Peyer's patch (tissue), 4 donors: Measurements from ENCODE around the gene LRRC8A. TPM values are rescaled to one million over a fixed set of nuclear protein-coding genes. Genes with fewer than 3 reads are reported as not detected.

Experiments
- DNase-seq, 3 donors: peaks; one replicate each; pipeline ENCODE4 v3.0.0-alpha.2; 2017 to 2019
- H3K27ac ChIP-seq, 4 donors: fragments of 200-600 bp; sonication (generic); one replicate each; pipeline ENCODE4 v1.5.1; 2016 to 2019
- H3K27me3 ChIP-seq, 2 donors: fragments of 200-600 bp; sonication (generic); one replicate each; pipeline ENCODE4 v1.5.1; 2019
- H3K36me3 ChIP-seq, 3 donors: fragments of 200-600 bp; sonication (generic); one replicate each; pipeline ENCODE4 v1.5.1; 2016 to 2019
- H3K4me1 ChIP-seq, 4 donors: fragments of 200-600 bp; sonication (generic); one replicate each; pipeline ENCODE4 v1.5.1; 2016 to 2019
- H3K4me3 ChIP-seq, 4 donors: fragments of 200-600 bp; sonication (generic); 1 replicate in 3 of 4; 2 replicates in 1 of 4; pipeline ENCODE4 v1.5.1; 2016 to 2019; ENCODE audit warnings: mild to moderate bottlenecking in 1 of 4
- H3K9me3 ChIP-seq, 4 donors: fragments of 200-600 bp; sonication (generic); one replicate each; pipeline ENCODE4 v1.5.1; 2016 to 2019; ENCODE audit warnings: mild to moderate bottlenecking in 1 of 4
- POLR2A ChIP-seq, 2 donors: fragments of 450-650 bp; IDR thresholded peaks; one replicate each; pipeline ENCODE4 v1.5.1; 2017; ENCODE audit warnings: antibody characterized with exemption in 2 of 2, mild to moderate bottlenecking in 2 of 2, moderate library complexity in 2 of 2
- total RNA-seq, 4 donors: library from RNA; depleted of rRNA; stranded (reverse); fragments of >200 nt; gene quantifications; one replicate each; pipeline ENCODE4 v1.1.0, GENCODE V29; 2016
- TF ChIP-seq, protein P1 (sequence below), 6 experiments: fragments of 450-650 bp in 4 of 6; fragments of 200-600 bp in 2 of 6; sonication (generic) in 1 of 6; IDR thresholded peaks; one replicate each; pipeline ENCODE4 v1.5.1; 2017 to 2019; ENCODE audit warnings: antibody characterized with exemption in 6 of 6, mild to moderate bottlenecking in 3 of 6, moderate library complexity in 1 of 6

LRRC8A gene
- total RNA-seq, 4 donors from 2014 or later: 20.0 to 39.2 (median 27.0) TPM

DNA sequence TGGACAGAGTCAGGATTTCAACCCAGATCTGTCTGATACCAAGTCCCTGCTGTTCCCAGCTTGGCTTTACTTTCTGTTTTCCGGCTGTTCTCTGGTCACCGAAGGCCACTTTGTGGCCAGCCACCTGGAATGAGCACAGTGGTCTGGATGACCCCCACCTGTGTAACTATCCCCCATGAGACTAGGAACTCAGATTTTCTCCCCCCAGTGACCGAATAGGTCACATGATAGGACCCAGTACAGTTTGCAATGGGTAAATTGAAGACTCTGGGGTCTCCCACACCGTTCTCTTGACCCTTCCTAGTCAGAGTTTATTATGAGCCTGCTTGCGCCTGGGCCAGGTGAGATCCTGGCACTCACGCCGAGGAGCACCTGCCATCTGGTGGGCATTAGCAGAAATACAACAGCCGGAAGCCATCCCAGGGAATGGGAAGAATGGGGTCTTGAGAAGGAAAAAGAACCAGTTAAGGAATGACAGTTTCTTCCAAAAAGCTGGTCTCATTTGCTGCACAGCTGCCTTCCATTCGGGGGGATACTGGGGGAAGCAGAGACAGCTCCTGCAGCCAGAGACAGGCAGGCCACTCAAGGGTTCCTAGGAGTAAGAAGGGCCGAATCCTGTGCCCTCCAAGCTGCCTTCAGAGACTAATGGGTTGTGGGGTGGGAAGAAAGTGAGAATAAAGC, 45.9 kb downstream of the LRRC8A start:
- no peaks in the 10 kb centered on the region for H3K9me3 ChIP-seq
- H3K27ac ChIP-seq: no peak overlapping the region
- TF ChIP-seq, protein P1, sequence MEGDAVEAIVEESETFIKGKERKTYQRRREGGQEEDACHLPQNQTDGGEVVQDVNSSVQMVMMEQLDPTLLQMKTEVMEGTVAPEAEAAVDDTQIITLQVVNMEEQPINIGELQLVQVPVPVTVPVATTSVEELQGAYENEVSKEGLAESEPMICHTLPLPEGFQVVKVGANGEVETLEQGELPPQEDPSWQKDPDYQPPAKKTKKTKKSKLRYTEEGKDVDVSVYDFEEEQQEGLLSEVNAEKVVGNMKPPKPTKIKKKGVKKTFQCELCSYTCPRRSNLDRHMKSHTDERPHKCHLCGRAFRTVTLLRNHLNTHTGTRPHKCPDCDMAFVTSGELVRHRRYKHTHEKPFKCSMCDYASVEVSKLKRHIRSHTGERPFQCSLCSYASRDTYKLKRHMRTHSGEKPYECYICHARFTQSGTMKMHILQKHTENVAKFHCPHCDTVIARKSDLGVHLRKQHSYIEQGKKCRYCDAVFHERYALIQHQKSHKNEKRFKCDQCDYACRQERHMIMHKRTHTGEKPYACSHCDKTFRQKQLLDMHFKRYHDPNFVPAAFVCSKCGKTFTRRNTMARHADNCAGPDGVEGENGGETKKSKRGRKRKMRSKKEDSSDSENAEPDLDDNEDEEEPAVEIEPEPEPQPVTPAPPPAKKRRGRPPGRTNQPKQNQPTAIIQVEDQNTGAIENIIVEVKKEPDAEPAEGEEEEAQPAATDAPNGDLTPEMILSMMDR (IDR thresholded peaks at IDR 0.05): peak; percentile 79 to 93 (median 90)
- TF ChIP-seq POLR2A (IDR thresholded peaks at IDR 0.05): no peak
- H3K4me3 ChIP-seq: no peak overlapping the region
- no peaks in the 10 kb centered on the region for H3K36me3 ChIP-seq
- peak in 2 of 3 donors; percentile 43 to 81 for DNase-seq
- H3K27me3 ChIP-seq: no peaks in the 10 kb centered on the region
- peaks cover 0 to 3% (median 0%) of the 10 kb centered on the region in 4 donors for H3K4me1 ChIP-seq

GRCh38 chr9:128928624-128929023, 46.7 kb downstream of the LRRC8A start:
- Histone ChIP-seq H3K4me1 (peaks cover 0 to 3% (median 0%) of the 10 kb centered on the region in 4 donors), H3K36me3 (no peaks in the 10 kb centered on the region), H3K4me3 (no peak overlapping the region), H3K9me3 (no peaks in the 10 kb centered on the region), H3K27ac (no peak overlapping the region), H3K27me3 (no peaks in the 10 kb centered on the region)
- no peak for TF ChIP-seq POLR2A (IDR thresholded peaks at IDR 0.05)
- TF ChIP-seq, protein P1 (IDR thresholded peaks at IDR 0.05): no peak
- no peak for DNase-seq

GRCh38 chr9:128929560-128929959, 47.6 kb downstream of the LRRC8A start:
- TF ChIP-seq POLR2A (IDR thresholded peaks at IDR 0.05): no peak
- TF ChIP-seq, protein P1 (IDR thresholded peaks at IDR 0.05): no peak
- H3K4me1 ChIP-seq: peaks cover 0 to 3% (median 0%) of the 10 kb centered on the region in 4 donors
- DNase-seq: no peak
- no peaks in the 10 kb centered on the region for H3K9me3 ChIP-seq
- H3K4me3 ChIP-seq: no peak overlapping the region
- H3K36me3 ChIP-seq: no peaks in the 10 kb centered on the region
- H3K27ac ChIP-seq: no peak overlapping the region
- no peaks in the 10 kb centered on the region for H3K27me3 ChIP-seq

GRCh38 chr9:128933731-128934130, 51.8 kb downstream of the LRRC8A start:
- H3K4me1 ChIP-seq: no peaks in the 10 kb centered on the region
- no peaks in the 10 kb centered on the region for H3K36me3 ChIP-seq
- no peaks in the 10 kb centered on the region for H3K9me3 ChIP-seq
- no peak for DNase-seq
- H3K27ac ChIP-seq: no peak overlapping the region
- TF ChIP-seq, protein P1 (IDR thresholded peaks at IDR 0.05): no peak
- TF ChIP-seq POLR2A (IDR thresholded peaks at IDR 0.05): no peak
- H3K27me3 ChIP-seq: no peaks in the 10 kb centered on the region
- no peak overlapping the region for H3K4me3 ChIP-seq

DNA sequence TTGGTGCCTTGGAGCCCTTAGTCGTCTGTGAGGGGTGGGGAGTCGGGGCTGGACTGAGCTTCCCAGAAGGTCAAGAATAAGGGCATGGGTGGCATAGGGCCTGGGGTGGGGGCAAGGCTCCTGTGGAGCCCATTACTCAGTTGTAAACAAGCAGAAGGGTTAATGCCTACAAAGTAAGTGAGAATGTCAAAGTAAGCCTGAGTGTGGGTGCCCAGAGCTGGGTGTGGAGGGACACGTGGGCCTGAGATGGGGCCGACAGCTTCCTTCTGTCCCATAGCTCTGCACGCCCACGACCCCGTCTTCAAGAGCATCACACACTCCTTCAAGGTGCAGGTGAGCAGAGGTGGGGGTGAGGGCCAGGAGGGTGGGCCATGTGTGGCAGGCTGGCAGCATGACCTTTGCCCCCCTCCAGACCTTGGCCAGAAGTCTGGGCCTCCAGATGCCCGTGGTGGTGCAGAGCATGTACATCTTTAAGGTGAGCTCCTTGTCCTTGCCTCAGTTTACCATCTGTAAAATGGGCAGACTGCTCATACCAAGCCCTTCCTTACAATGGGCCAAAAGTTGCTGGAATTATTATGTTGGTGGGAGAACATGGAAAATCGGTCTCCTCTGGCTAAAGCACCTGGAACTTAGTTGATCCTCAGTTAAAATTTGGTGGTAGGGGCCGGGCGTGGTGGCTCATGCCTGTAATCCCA, 54.4 kb downstream of the LRRC8A start:
- Histone ChIP-seq H3K4me3 (no peak overlapping the region), H3K36me3 (no peaks in the 10 kb centered on the region), H3K27me3 (no peaks in the 10 kb centered on the region), H3K4me1 (no peaks in the 10 kb centered on the region), H3K9me3 (no peaks in the 10 kb centered on the region), H3K27ac (no peak overlapping the region)
- TF ChIP-seq, protein P1 (IDR thresholded peaks at IDR 0.05): no peak
- TF ChIP-seq POLR2A (IDR thresholded peaks at IDR 0.05): no peak
- no peak for DNase-seq
